K562 (cell line): ENCODE results near the gene MIEF2.

Source experiments
- ARNT ChIP-seq, 2 experiments: fragments of 450-650 bp; IDR thresholded peaks; 2 replicates each; pipeline ENCODE4 v1.6.1; 2016; ENCODE audit warnings: mild to moderate bottlenecking in 1 of 2
- CTCF ChIP-seq, 3 experiments: IDR thresholded peaks in 2 of 3; conservative IDR thresholded peaks in 1 of 3; 2 replicates each; pipeline ENCODE4 v1.5.1; 2011 to 2012; ENCODE audit warnings: low read length in 3 of 3, mild to moderate bottlenecking in 3 of 3, control low read depth in 2 of 3, improper control_type of control experiment in 1 of 3, inconsistent platforms in 1 of 3, low read depth in 1 of 3, mixed read lengths in 1 of 3, moderate library complexity in 1 of 3; ENCODE audit not compliant: insufficient read depth in 2 of 3
- DEAF1 ChIP-seq: fragments of 450-650 bp; formaldehyde crosslinking; IDR thresholded peaks from 2 replicates; pipeline ENCODE4 v1.4.0; 2020; ENCODE audit warnings: mild to moderate bottlenecking, moderate library complexity
- EZH2 ChIP-seq: IDR thresholded peaks from 2 replicates; pipeline ENCODE4 v1.6.1; 2012; ENCODE audit warnings: low read depth, mild to moderate bottlenecking, inconsistent platforms, low read length, borderline replicate concordance
- FOXP4 ChIP-seq: sonication (generic); formaldehyde crosslinking; IDR thresholded peaks from 2 replicates; pipeline ENCODE4 v1.8.0; 2022; ENCODE audit warnings: mild to moderate bottlenecking, missing genetic modification reagents, borderline replicate concordance
- GTF2F1 ChIP-seq: IDR thresholded peaks from 2 replicates; pipeline ENCODE4 v1.6.1; 2011; ENCODE audit warnings: low read depth, low read length, improper control_type of control experiment
- MAX ChIP-seq: sonication (generic); formaldehyde crosslinking; IDR thresholded peaks from 2 replicates; pipeline ENCODE4 v1.9.0; 2022; ENCODE audit warnings: mild to moderate bottlenecking, missing genetic modification reagents
- POLR2AphosphoS2 ChIP-seq: IDR thresholded peaks from 2 replicates; pipeline ENCODE4 v1.6.1; 2012; ENCODE audit warnings: low read length, improper control_type of control experiment
- POLR2AphosphoS5 ChIP-seq: IDR thresholded peaks from 2 replicates; pipeline ENCODE4 v1.6.1; 2011; ENCODE audit warnings: mild to moderate bottlenecking, low read depth, low read length, moderate library complexity; ENCODE audit not compliant: control insufficient read depth, insufficient read depth
- REST ChIP-seq, 2 experiments: fragments of 450-650 bp; formaldehyde crosslinking in 1 of 2; IDR thresholded peaks; 2 replicates each; pipeline versions ENCODE4 v1.4.0 to v1.6.1; 2014 to 2020; ENCODE audit warnings: mild to moderate bottlenecking in 2 of 2, borderline replicate concordance in 1 of 2, low read depth in 1 of 2
- TAF1 ChIP-seq: IDR thresholded peaks from 2 replicates; pipeline ENCODE4 v1.6.1; 2011; ENCODE audit warnings: mild to moderate bottlenecking, low read length, moderate library complexity; ENCODE audit not compliant: insufficient read depth, control insufficient read depth, severe bottlenecking; ENCODE audit errors: extremely low read depth
- ZNF263 ChIP-seq: sonication (generic); formaldehyde crosslinking; IDR thresholded peaks from 2 replicates; pipeline ENCODE4 v1.8.0; 2022; ENCODE audit warnings: mild to moderate bottlenecking, missing genetic modification reagents, borderline replicate concordance
- ZNF785 ChIP-seq: fragments of 250-450 bp; sonication (Bioruptor Pico); IDR thresholded peaks from 2 replicates; pipeline ENCODE4 v1.4.0; 2020; ENCODE audit warnings: mild to moderate bottlenecking

GRCh38 chr17:18225642-18226283 is 34.7 kb upstream of the MIEF2 start:
- TF ChIP-seq TAF1 (no peak), POLR2AphosphoS5 (no peak), CTCF (IDR thresholded peaks at IDR 0.05 in 2 of 3, conservative IDR thresholded peaks at IDR 0.05 in 1 of 3; ENCODE audit: insufficient read depth in 2 of 3, low read depth in 1 of 3, low read length in 3 of 3) (no peak), FOXP4 (no peak), DEAF1 (CRISPR knock-in tag) (no peak), ZNF785 (no peak), EZH2 (no peak), REST (IDR thresholded peaks at IDR 0.05; ENCODE audit: borderline replicate concordance) (no peak), REST (CRISPR knock-in tag; IDR thresholded peaks at IDR 0.05; ENCODE audit: low read depth) (no peak), POLR2AphosphoS2 (no peak), ARNT (IDR thresholded peaks at IDR 0.05) (no peak), GTF2F1 (no peak), ZNF263 (no peak), MAX (CRISPR knock-in tag) (no peak)
